Thyroid gland (tissue), 4 donors: ENCODE results near the gene GLRX. TPM values are rescaled to one million over a fixed set of nuclear protein-coding genes. Genes with fewer than 3 reads are reported as not detected.

Experiments used
- DNase-seq, 2 donors: peaks; one replicate each; pipeline ENCODE4 v3.0.0-alpha.2; 2019
- H3K27ac ChIP-seq, 3 donors: fragments of 200-600 bp; sonication (generic); 1 replicate in 2 of 3; 2 replicates in 1 of 3; pipeline ENCODE4 v1.5.1; 2016 to 2019; ENCODE audit warnings: mild to moderate bottlenecking in 1 of 3, moderate library complexity in 1 of 3
- H3K27me3 ChIP-seq: fragments of 200-600 bp; sonication (generic); one replicate; pipeline ENCODE4 v1.5.1; 2019
- H3K36me3 ChIP-seq, 2 donors: fragments of 200-600 bp; sonication (generic); one replicate each; pipeline ENCODE4 v1.5.1; 2016 to 2019
- H3K4me1 ChIP-seq, 2 donors: fragments of 200-600 bp; sonication (generic); one replicate each; pipeline ENCODE4 v1.5.1; 2017 to 2019
- H3K4me3 ChIP-seq, 3 donors: fragments of 200-600 bp; sonication (generic); replicated peaks in 1 of 3; 1 replicate in 2 of 3; 2 replicates in 1 of 3; pipeline ENCODE4 v1.5.1; 2016; ENCODE audit warnings: mild to moderate bottlenecking in 1 of 3
- H3K9me3 ChIP-seq: fragments of 200-600 bp; sonication (generic); one replicate; pipeline ENCODE4 v1.5.1; 2017
- CTCF ChIP-seq, 6 experiments: fragments of 200-600 bp in 3 of 6; fragments of 450-650 bp in 3 of 6; sonication (generic) in 3 of 6; IDR thresholded peaks; one replicate each; pipeline ENCODE4 v1.5.1; 2016 to 2019; ENCODE audit warnings: antibody characterized with exemption in 6 of 6, mild to moderate bottlenecking in 2 of 6, inconsistent platforms in 1 of 6, moderate library complexity in 1 of 6
- POLR2A ChIP-seq, 2 donors: fragments of 450-650 bp; IDR thresholded peaks; one replicate each; pipeline ENCODE4 v1.6.1; 2017; ENCODE audit warnings: antibody characterized with exemption in 2 of 2, mild to moderate bottlenecking in 2 of 2, moderate library complexity in 1 of 2
- WGBS, 2 donors: methylation state at CpG; one replicate each; pipeline ENCODE4 v1.1.5; 2017; 5-methylcytosine and 5-hydroxymethylcytosine counted together
- intact Hi-C: fragments of 100-400 bp; cut with DNase I; formaldehyde crosslinking; loops from one replicate; pipeline ENCODE4 v1.15.1; 2023
- total RNA-seq, 4 donors: library from RNA; depleted of rRNA; stranded (reverse); fragments of >200 nt; gene quantifications; one replicate each; pipeline ENCODE4 v1.2.3, GENCODE V29; 2016

Gene GLRX
- total RNA-seq, 4 donors from 2014 or later, result 30.1 to 68.7 (median 37.7) TPM

GRCh38 chr5:95798545-95798944 lies 24.0 kb downstream of the GLRX start:
- intact Hi-C loops, result no loop called here

GRCh38 chr5:95798048-95798447 lies 24.5 kb downstream of the GLRX start:
- H3K36me3 ChIP-seq, result peaks cover 4 to 7% of the 10 kb centered on the region in 2 donors
- DNase-seq, result no peak
- no peak overlapping the region for H3K4me3 ChIP-seq
- 92 to 95% methylated on average over 2 of the region's 2 CpGs for WGBS, 2 donors
- intact Hi-C loops, result no loop called here
- H3K27me3 ChIP-seq, result no peaks in the 10 kb centered on the region
- H3K27ac ChIP-seq, result no peak overlapping the region
- no peaks in the 10 kb centered on the region for H3K4me1 ChIP-seq
- TF ChIP-seq POLR2A (IDR thresholded peaks at IDR 0.05) (no peak), CTCF (IDR thresholded peaks at IDR 0.05) (no peak)
- no peaks in the 10 kb centered on the region for H3K9me3 ChIP-seq

More at GRCh38 chr5:95798545-95798944, 24.0 kb downstream of the GLRX start:
- Histone ChIP-seq H3K27me3 (no peaks in the 10 kb centered on the region), H3K27ac (no peak overlapping the region), H3K4me1 (no peaks in the 10 kb centered on the region), H3K9me3 (no peaks in the 10 kb centered on the region), H3K36me3 (peaks cover 0 to 2% of the 10 kb centered on the region in 2 donors), H3K4me3 (no peak overlapping the region)
- DNase-seq, result no peak
- TF ChIP-seq POLR2A (IDR thresholded peaks at IDR 0.05), result no peak
- TF ChIP-seq CTCF (IDR thresholded peaks at IDR 0.05), result no peak

GRCh38 chr5:95797301-95797700 lies 25.2 kb downstream of the GLRX start:
- DNase-seq, result no peak
- H3K4me3 ChIP-seq, result no peak overlapping the region
- TF ChIP-seq CTCF (IDR thresholded peaks at IDR 0.05) (no peak), POLR2A (IDR thresholded peaks at IDR 0.05) (no peak)
- no peaks in the 10 kb centered on the region for H3K4me1 ChIP-seq
- intact Hi-C loops, result no loop called here
- H3K27me3 ChIP-seq, result no peaks in the 10 kb centered on the region
- H3K9me3 ChIP-seq, result no peaks in the 10 kb centered on the region
- peaks cover 6 to 7% of the 10 kb centered on the region in 2 donors for H3K36me3 ChIP-seq
- WGBS, 2 donors, result 95 to 97% methylated on average over 3 of the region's 3 CpGs
- no peak overlapping the region for H3K27ac ChIP-seq

DNA sequence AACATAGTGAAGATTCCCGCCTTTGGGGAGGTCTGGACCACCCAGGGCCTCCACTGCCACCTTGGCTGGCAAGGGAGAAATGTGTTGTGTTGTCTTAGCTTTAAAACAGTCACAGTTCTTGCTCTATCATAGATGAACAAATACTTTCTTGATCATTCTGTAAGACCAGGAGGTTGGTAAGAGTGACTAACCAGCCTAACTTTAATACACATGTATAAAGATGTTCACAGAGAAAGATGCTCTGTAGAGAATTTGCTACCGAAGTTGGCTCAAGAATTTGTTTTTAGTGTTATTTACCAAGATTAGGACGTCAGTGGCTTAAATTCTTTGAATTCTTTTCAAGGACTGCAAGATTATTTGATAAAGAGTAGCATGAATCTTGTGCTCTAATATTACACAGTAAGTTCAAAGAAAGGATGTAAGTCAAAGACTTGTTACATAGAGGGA lies 28.4 kb downstream of the GLRX start:
- no peak overlapping the region for H3K27ac ChIP-seq
- H3K27me3 ChIP-seq, result no peaks in the 10 kb centered on the region
- WGBS, 2 donors, result 65 to 80% methylated on average over 3 of the region's 3 CpGs
- intact Hi-C loops, result no loop called here
- no peaks in the 10 kb centered on the region for H3K4me1 ChIP-seq
- no peak for DNase-seq
- H3K9me3 ChIP-seq, result no peaks in the 10 kb centered on the region
- no peak overlapping the region for H3K4me3 ChIP-seq
- TF ChIP-seq CTCF (IDR thresholded peaks at IDR 0.05) (no peak), POLR2A (IDR thresholded peaks at IDR 0.05) (no peak)
- H3K36me3 ChIP-seq, result peaks cover 6 to 7% of the 10 kb centered on the region in 2 donors

DNA sequence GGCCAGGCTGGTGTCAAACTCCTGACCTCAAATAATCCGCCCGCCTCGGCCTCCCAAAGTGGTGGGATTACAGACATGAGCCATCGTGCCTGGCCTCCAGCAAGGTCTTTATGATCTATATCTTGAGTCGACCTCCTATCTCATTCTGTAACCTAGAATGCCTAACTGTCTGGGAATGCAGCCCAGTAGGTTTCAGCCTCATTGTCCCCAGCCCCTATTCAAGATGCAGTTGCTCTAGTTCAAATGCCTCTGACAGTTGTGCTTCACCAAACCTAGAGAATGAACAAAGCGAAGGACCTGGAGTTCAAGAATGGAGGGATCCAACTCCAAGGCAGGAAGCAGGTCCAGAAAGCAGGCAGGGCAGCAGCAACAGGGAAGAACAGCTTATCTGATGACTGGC lies 30.8 kb downstream of the GLRX start:
- Histone ChIP-seq H3K27me3 (no peaks in the 10 kb centered on the region), H3K4me1 (no peaks in the 10 kb centered on the region), H3K36me3 (peaks cover 6 to 7% of the 10 kb centered on the region in 2 donors), H3K9me3 (no peaks in the 10 kb centered on the region), H3K4me3 (no peak overlapping the region), H3K27ac (no peak overlapping the region)
- no peak for DNase-seq
- TF ChIP-seq POLR2A (IDR thresholded peaks at IDR 0.05) (no peak), CTCF (IDR thresholded peaks at IDR 0.05) (no peak)
- 94 to 98% methylated on average over 6 of the region's 6 CpGs for whole genome bisulfite sequencing, 2 donors
- intact Hi-C loops, result no loop called here
